Prostate gland (tissue), 2 donors: ENCODE data around the gene HSD17B14. TPM values are rescaled to one million over a fixed set of nuclear protein-coding genes. Genes with fewer than 3 reads are reported as not detected.
A peak's percentile ranks its signal among the peaks of the same experiment; 100 is the strongest.

Experiments
- DNase-seq: peaks from one replicate; pipeline ENCODE4 v3.0.0-alpha.2; 2019; ENCODE audit warnings: low spot score
- H3K27ac ChIP-seq, 2 donors: fragments of 200-600 bp; sonication (generic); 2 replicates each; pipeline ENCODE4 v1.5.1; 2017 to 2019
- H3K27me3 ChIP-seq: fragments of 200-600 bp; sonication (generic); replicated peaks from 2 replicates; pipeline ENCODE4 v1.5.1; 2019; ENCODE audit not compliant: insufficient read depth
- H3K36me3 ChIP-seq, 2 donors: fragments of 200-600 bp; sonication (generic); 1 replicate in 1 of 2; 2 replicates in 1 of 2; pipeline versions ENCODE4 v1.5.1 to v1.8.1; 2017 to 2019
- H3K4me1 ChIP-seq: fragments of 200-600 bp; sonication (generic); replicated peaks from 2 replicates; pipeline ENCODE4 v1.5.1; 2019
- H3K4me3 ChIP-seq, 2 donors: fragments of 200-600 bp; sonication (generic); 2 replicates each; pipeline ENCODE4 v1.5.1; 2017 to 2019
- H3K9me3 ChIP-seq: fragments of 200-600 bp; sonication (generic); 2 replicates; pipeline ENCODE4 v1.5.1; 2017
- CTCF ChIP-seq, 4 experiments: fragments of 200-600 bp in 2 of 4; fragments of 450-650 bp in 2 of 4; sonication (generic) in 2 of 4; IDR thresholded peaks; 1 replicate in 3 of 4; 2 replicates in 1 of 4; pipeline ENCODE4 v1.5.1; 2016 to 2019; ENCODE audit warnings: antibody characterized with exemption in 4 of 4, mild to moderate bottlenecking in 2 of 4, moderate library complexity in 2 of 4
- POLR2A ChIP-seq: fragments of 450-650 bp; IDR thresholded peaks from one replicate; pipeline ENCODE4 v1.6.1; 2016; ENCODE audit warnings: antibody characterized with exemption, mild to moderate bottlenecking
- POLR2AphosphoS5 ChIP-seq: sonication (generic); formaldehyde crosslinking; IDR thresholded peaks from one replicate; pipeline ENCODE4 v1.6.1; 2017; ENCODE audit warnings: antibody characterized with exemption
- WGBS: methylation state at CpG from one replicate; pipeline ENCODE4 v1.1.5; 2018; 5-methylcytosine and 5-hydroxymethylcytosine counted together
- intact Hi-C: fragments of 100-400 bp; cut with DNase I; formaldehyde crosslinking; loops from one replicate; pipeline ENCODE4 v1.14.2; 2022
- total RNA-seq, 2 donors: library from RNA; depleted of rRNA; stranded (reverse); fragments of >200 nt; gene quantifications; one replicate each; pipeline ENCODE4 v1.1.0, GENCODE V29; 2016

Gene HSD17B14
- total RNA-seq, 2 donors from 2014 or later: 11.0 to 11.2 TPM

- Histone ChIP-seq H3K4me1 (no peaks in the 10 kb centered on the region), H3K36me3 (no peaks in the 10 kb centered on the region), H3K9me3 (no peaks in the 10 kb centered on the region), H3K27ac (no peak overlapping the region), H3K4me3 (no peak overlapping the region), H3K27me3 (no peaks in the 10 kb centered on the region)
- no peak for DNase-seq
- intact Hi-C loops: no loop called here
- 70% methylated on average over 9 of the region's 9 CpGs for WGBS
- TF ChIP-seq POLR2AphosphoS5: no peak
- TF ChIP-seq CTCF (IDR thresholded peaks at IDR 0.05): no peak
- TF ChIP-seq POLR2A: no peak
Measured at GRCh38 chr19:48830088-48830487, 6.2 kb downstream of the HSD17B14 start.

GRCh38 chr19:48826606-48827020 is 9.7 kb downstream of the HSD17B14 start:
- intact Hi-C loops: no loop called here
- no peaks in the 10 kb centered on the region for H3K36me3 ChIP-seq
- H3K4me3 ChIP-seq: no peak overlapping the region
- DNase-seq: no peak
- no peak overlapping the region for H3K27ac ChIP-seq
- no peak for TF ChIP-seq POLR2AphosphoS5
- TF ChIP-seq CTCF (IDR thresholded peaks at IDR 0.05): peak in 1 of 4 experiments; percentile 25
- no peak for TF ChIP-seq POLR2A
- H3K9me3 ChIP-seq: no peaks in the 10 kb centered on the region
- 75% methylated on average over 8 of the region's 8 CpGs for WGBS
- H3K27me3 ChIP-seq: no peaks in the 10 kb centered on the region
- no peaks in the 10 kb centered on the region for H3K4me1 ChIP-seq

GRCh38 chr19:48822514-48822913 is 13.8 kb downstream of the HSD17B14 start:
- TF ChIP-seq POLR2A (no peak), CTCF (IDR thresholded peaks at IDR 0.05) (no peak)
- 93% methylated on average over 2 of the region's 2 CpGs for WGBS
- no peaks in the 10 kb centered on the region for H3K27me3 ChIP-seq
- H3K9me3 ChIP-seq: no peaks in the 10 kb centered on the region
- intact Hi-C loops: no loop called here
- H3K4me3 ChIP-seq: no peak overlapping the region
- no peak overlapping the region for H3K27ac ChIP-seq
- H3K4me1 ChIP-seq: peaks cover 10% of the 10 kb centered on the region
- no peaks in the 10 kb centered on the region for H3K36me3 ChIP-seq
- DNase-seq: no peak

GRCh38 chr19:48821633-48822032 is 14.7 kb downstream of the HSD17B14 start:
- 76% methylated on average over 5 of the region's 5 CpGs for WGBS
- no peak overlapping the region for H3K4me3 ChIP-seq

GRCh38 chr19:48819366-48819816 is 16.9 kb downstream of the HSD17B14 start:
- H3K9me3 ChIP-seq: no peaks in the 10 kb centered on the region
- H3K27me3 ChIP-seq: no peaks in the 10 kb centered on the region
- peak; percentile 97 for DNase-seq
- H3K36me3 ChIP-seq: no peaks in the 10 kb centered on the region
- WGBS: 10% methylated on average over 4 of the region's 4 CpGs
- TF ChIP-seq POLR2A (no peak), POLR2AphosphoS5 (peak; percentile 100), CTCF (IDR thresholded peaks at IDR 0.05) (peak in 1 of 4 experiments; percentile 7)
- H3K4me3 ChIP-seq: no peak overlapping the region
- H3K4me1 ChIP-seq: peaks cover 13% of the 10 kb centered on the region
- peak overlapping the region; percentile 72 to 82 for H3K27ac ChIP-seq
- intact Hi-C loops: no loop called here

More at GRCh38 chr19:48821633-48822032, 14.7 kb downstream of the HSD17B14 start:
- Histone ChIP-seq H3K27me3 (no peaks in the 10 kb centered on the region), H3K9me3 (no peaks in the 10 kb centered on the region), H3K27ac (no peak overlapping the region), H3K4me1 (peaks cover 10% of the 10 kb centered on the region), H3K36me3 (no peaks in the 10 kb centered on the region)
- intact Hi-C loops: no loop called here
- TF ChIP-seq POLR2A: no peak
- no peak for DNase-seq
